PC-3 (cell line): ENCODE data around the gene SP7. TPM values are rescaled to one million over a fixed set of nuclear protein-coding genes. Genes with fewer than 3 reads are reported as not detected.
A peak's percentile ranks its signal among the peaks of the same experiment; 100 is the strongest.

Experiments
- ATAC-seq: fragments of 200-7000 bp; cut with Tn5 transposase; 2 replicates; pipeline ENCODE4 v1.9.1; 2020; ENCODE audit warnings: mild to moderate bottlenecking, moderate library complexity
- BruUV-seq: library from RNA; stranded (reverse); fragments of 400-500 nt; replicated peaks from 2 replicates; lab custom pipeline; 2021; lab: Mats Ljungman, UMichigan
- CTCF ChIA-PET: fragments of 300-600 bp; sonication (Branson Sonifier 250); formaldehyde crosslinking; loops from one replicate; lab custom pipeline; 2022; ENCODE audit warnings: antibody characterized with exemption; lab: Charles Lee
- POLR2A ChIA-PET: fragments of 300-600 bp; sonication (Branson Sonifier 250); formaldehyde crosslinking; loops from one replicate; lab custom pipeline; 2022; ENCODE audit warnings: antibody characterized with exemption; ENCODE audit not compliant: unreplicated experiment; lab: Charles Lee
- DNase-seq: peaks from one replicate; pipeline ENCODE4 v3.0.0-alpha.2; 2015
- H2AFZ ChIP-seq: fragments of 300-600 bp; sonication (generic); 2 replicates; pipeline ENCODE4 v1.6.0; 2016; ENCODE audit warnings: antibody characterized with exemption, low read length
- H3F3A ChIP-seq: fragments of 300-600 bp; sonication (generic); one replicate; pipeline ENCODE4 v1.6.0; 2017; ENCODE audit warnings: antibody characterized with exemption, low read length, control low read depth, mild to moderate bottlenecking; ENCODE audit not compliant: unreplicated experiment
- H3K27ac ChIP-seq: fragments of 300-600 bp; sonication (generic); 2 replicates; pipeline ENCODE4 v1.5.1; 2016; ENCODE audit warnings: mild to moderate bottlenecking, low read length
- H3K27me3 ChIP-seq: fragments of 300-600 bp; sonication (generic); 2 replicates; pipeline ENCODE4 v1.6.1; 2016; ENCODE audit warnings: low read length, mixed read lengths
- H3K36me3 ChIP-seq: fragments of 300-600 bp; sonication (generic); 2 replicates; pipeline ENCODE4 v1.6.1; 2016; ENCODE audit warnings: low read depth, mixed run types, low read length, mixed read lengths
- H3K4me1 ChIP-seq: fragments of 300-600 bp; sonication (generic); 2 replicates; pipeline ENCODE4 v1.5.1; 2016; ENCODE audit warnings: low read length; ENCODE audit not compliant: insufficient read depth
- H3K4me2 ChIP-seq: fragments of 300-600 bp; sonication (generic); 2 replicates; pipeline ENCODE4 v1.6.0; 2016; ENCODE audit warnings: low read length
- H3K4me3 ChIP-seq: fragments of 300-600 bp; sonication (generic); 2 replicates; pipeline ENCODE4 v1.5.1; 2016; ENCODE audit warnings: mild to moderate bottlenecking, low read length, mixed read lengths
- H3K79me2 ChIP-seq: fragments of 300-600 bp; sonication (generic); 2 replicates; pipeline ENCODE4 v1.6.1; 2017; ENCODE audit warnings: low read length, mixed read lengths
- H3K9ac ChIP-seq: fragments of 300-600 bp; sonication (generic); 2 replicates; pipeline ENCODE4 v1.6.0; 2016; ENCODE audit warnings: mild to moderate bottlenecking, low read length
- H3K9me2 ChIP-seq: fragments of 300-600 bp; sonication (generic); replicated peaks from 2 replicates; pipeline ENCODE4 v1.6.1; 2016; ENCODE audit warnings: mixed run types, low read length, mixed read lengths
- H3K9me3 ChIP-seq: fragments of 300-600 bp; sonication (generic); 2 replicates; pipeline ENCODE4 v1.6.1; 2016; ENCODE audit warnings: low read length, mixed read lengths
- H4K20me1 ChIP-seq: fragments of 300-600 bp; sonication (generic); 2 replicates; pipeline ENCODE4 v1.6.1; 2016; ENCODE audit warnings: low read length, mixed read lengths
- EZH2 ChIP-seq: fragments of 300-600 bp; sonication (generic); IDR thresholded peaks from one replicate; pipeline ENCODE4 v1.6.1; 2017; ENCODE audit warnings: antibody characterized with exemption, mild to moderate bottlenecking, low read length; ENCODE audit not compliant: unreplicated experiment
- EZH2phosphoT487 ChIP-seq: fragments of 300-600 bp; sonication (generic); IDR thresholded peaks from 2 replicates; pipeline ENCODE4 v1.6.1; 2018; ENCODE audit warnings: mild to moderate bottlenecking, antibody characterized with exemption, low read length, borderline replicate concordance
- intact Hi-C: fragments of 100-400 bp; cut with micrococcal nuclease; formaldehyde crosslinking; loops from 2 replicates; pipeline ENCODE4 v1.9.0; 2023
- total RNA-seq: library from RNA; depleted of rRNA; stranded (reverse); fragments of >200 nt; gene quantifications from 2 replicates; pipeline ENCODE4 v1.2.3, GENCODE V29; 2014
- TF ChIP-seq, protein P1 (sequence below): fragments of 300-600 bp; sonication (generic); conservative IDR thresholded peaks from 2 replicates; pipeline ENCODE4 v1.5.1; 2017; ENCODE audit warnings: antibody characterized with exemption, low read depth, mild to moderate bottlenecking, low read length

The SP7 gene
- total RNA-seq, 1 experiment from 2014 or later, result not detected

DNA sequence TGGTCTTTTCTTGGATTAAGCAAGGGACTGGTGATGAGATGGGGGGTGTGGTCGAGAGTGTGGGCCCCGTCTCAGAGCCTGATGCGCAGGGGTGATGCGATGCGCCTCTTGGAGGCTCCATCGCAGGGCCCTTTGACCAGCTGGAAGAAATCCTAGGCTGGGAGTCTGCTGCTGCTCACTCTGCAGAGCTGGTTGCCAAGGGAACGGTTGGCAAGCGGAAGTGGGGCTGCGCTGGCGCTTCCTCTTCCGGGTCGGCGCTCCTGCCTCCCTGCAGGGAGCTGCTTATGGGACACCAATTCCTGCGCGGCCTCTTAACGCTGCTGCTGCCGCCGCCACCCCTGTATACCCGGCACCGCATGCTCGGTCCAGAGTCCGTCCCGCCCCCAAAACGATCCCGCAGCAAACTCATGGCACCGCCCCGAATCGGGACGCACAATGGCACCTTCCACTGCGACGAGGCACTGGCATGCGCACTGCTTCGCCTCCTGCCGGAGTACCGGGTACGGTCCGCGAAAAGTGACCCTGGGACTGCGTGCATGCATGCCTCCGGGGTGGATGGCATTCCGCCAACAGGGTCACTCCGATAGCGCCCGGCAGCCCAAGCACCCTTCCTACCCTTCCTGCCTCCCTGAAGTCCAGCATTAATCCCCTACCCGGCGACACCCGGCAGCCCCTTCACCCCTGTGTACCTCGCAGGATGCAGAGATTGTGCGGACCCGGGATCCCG, 36.5 kb downstream of the SP7 start, which contains the start of gene MYG1:
MYG1 (plus strand) TSS at position 242 of the 727 bp plus-strand sequence; CDS start at position 285, 43 bp downstream.
- Histone ChIP-seq H3K9me2 (no peaks in the 10 kb centered on the region), H3K27me3 (no peaks in the 10 kb centered on the region), H4K20me1 (no peaks in the 10 kb centered on the region), H2AFZ (peak within 1 kb of the TSS; percentile 62), H3F3A (peaks cover 9% of the 10 kb centered on the region), H3K36me3 (peaks cover 14% of the 10 kb centered on the region; the same call in 1 of the 2 replicates), H3K9ac (peak within 1 kb of the TSS; percentile 91), H3K79me2 (peaks cover 64% of the 10 kb centered on the region), H3K4me2 (peak within 1 kb of the TSS; percentile 90), H3K4me1 (peaks cover 49% of the 10 kb centered on the region), H3K27ac (peak within 1 kb of the TSS; percentile 98), H3K4me3 (peak within 1 kb of the TSS; percentile 90), H3K9me3 (no peaks in the 10 kb centered on the region)
- intact Hi-C loops, result no loop called here
- DNase-seq (peak; percentile 86), ATAC-seq (peak; percentile 71)
- no peak for TF ChIP-seq EZH2
- TF ChIP-seq, protein P1, sequence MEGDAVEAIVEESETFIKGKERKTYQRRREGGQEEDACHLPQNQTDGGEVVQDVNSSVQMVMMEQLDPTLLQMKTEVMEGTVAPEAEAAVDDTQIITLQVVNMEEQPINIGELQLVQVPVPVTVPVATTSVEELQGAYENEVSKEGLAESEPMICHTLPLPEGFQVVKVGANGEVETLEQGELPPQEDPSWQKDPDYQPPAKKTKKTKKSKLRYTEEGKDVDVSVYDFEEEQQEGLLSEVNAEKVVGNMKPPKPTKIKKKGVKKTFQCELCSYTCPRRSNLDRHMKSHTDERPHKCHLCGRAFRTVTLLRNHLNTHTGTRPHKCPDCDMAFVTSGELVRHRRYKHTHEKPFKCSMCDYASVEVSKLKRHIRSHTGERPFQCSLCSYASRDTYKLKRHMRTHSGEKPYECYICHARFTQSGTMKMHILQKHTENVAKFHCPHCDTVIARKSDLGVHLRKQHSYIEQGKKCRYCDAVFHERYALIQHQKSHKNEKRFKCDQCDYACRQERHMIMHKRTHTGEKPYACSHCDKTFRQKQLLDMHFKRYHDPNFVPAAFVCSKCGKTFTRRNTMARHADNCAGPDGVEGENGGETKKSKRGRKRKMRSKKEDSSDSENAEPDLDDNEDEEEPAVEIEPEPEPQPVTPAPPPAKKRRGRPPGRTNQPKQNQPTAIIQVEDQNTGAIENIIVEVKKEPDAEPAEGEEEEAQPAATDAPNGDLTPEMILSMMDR, result 0 out of 2 replicates have a peak, but pooled peaks have one; percentile 13
- CTCF ChIA-PET, result interaction anchor here (0.7 to 2.4 kb wide), 2 partner anchors 13 to 21 kb away, joined by 5 to 10 read pairs; partner anchors contain the start of gene AAAS
- BruUV-seq, result no TSS peak
- POLR2A ChIA-PET, result interaction anchor here (0.5 to 1.9 kb wide), 5 partner anchors 21 to 141 kb away, joined by 3 to 31 read pairs (median 5); partner anchors contain the start of genes AAAS and ZNF740

DNA sequence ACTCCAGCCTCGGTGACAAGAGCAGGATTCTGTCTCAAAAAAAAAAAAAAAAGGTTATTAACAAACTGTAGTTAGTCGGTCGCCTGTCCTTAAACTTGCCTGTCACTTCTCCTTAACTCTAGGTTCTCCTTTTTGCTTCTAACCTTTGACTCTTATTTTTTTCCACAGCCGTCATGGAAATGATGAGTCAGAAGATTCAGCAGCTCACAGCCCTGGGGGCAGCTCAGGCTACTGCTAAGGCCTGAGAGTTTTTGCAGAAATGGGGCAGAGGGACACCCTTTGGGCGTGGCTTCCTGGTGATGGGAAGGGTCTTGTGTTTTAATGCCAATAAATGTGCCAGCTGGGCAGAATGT, 37.1 kb downstream of the SP7 start:
- H3K4me1 ChIP-seq, result peaks cover 49% of the 10 kb centered on the region

More for the DNA sequence above, 37.1 kb downstream of the SP7 start:
- peak overlapping the region; percentile 91 for H3K9ac ChIP-seq
- TF ChIP-seq EZH2, result no peak
- TF ChIP-seq, protein P1, result no peak
- TF ChIP-seq EZH2phosphoT487, result no peak
- H2AFZ ChIP-seq, result no peak overlapping the region
- peaks cover 64% of the 10 kb centered on the region for H3K79me2 ChIP-seq
- ChIA-PET POLR2A (interaction anchor here (0.5 to 1.9 kb wide), 7 partner anchors 20 to 140 kb away, joined by 3 to 31 read pairs (median 5); partner anchors contain the start of genes AAAS and ZNF740), CTCF (interaction anchor here (0.7 to 2.4 kb wide), 2 partner anchors 12 to 22 kb away, joined by 5 to 10 read pairs; partner anchors contain the start of gene AAAS)
- H3K4me2 ChIP-seq, result peak overlapping the region; percentile 90
- H3K9me2 ChIP-seq, result no peaks in the 10 kb centered on the region
- H3K9me3 ChIP-seq, result no peaks in the 10 kb centered on the region
- intact Hi-C loops, result no loop called here
- ATAC-seq, result peak; percentile 23
- DNase-seq, result peak; percentile 90
- no peaks in the 10 kb centered on the region for H4K20me1 ChIP-seq
- no peaks in the 10 kb centered on the region for H3K27me3 ChIP-seq
- peaks cover 9% of the 10 kb centered on the region for H3F3A ChIP-seq
- H3K4me3 ChIP-seq, result peak overlapping the region; percentile 90
- peaks cover 14% of the 10 kb centered on the region; the same call in 1 of the 2 replicates for H3K36me3 ChIP-seq
- peak overlapping the region; percentile 98 for H3K27ac ChIP-seq
- no TSS peak for BruUV-seq
